NOMO-1 treated with dmso at 0.1 percent for 144 hours (cell line): ENCODE results near the gene ANTXR1.

Source experiments
- DNase-seq: peaks from one replicate; lab custom pipeline; 2025; ENCODE audit not compliant: unreplicated experiment; lab: John Stamatoyannopoulos, UW

ANTXR1 gene

GRCh38 chr2:69013142-69013839, at the start of gene ANTXR1:
Gene ANTXR1, plus strand, starts transcription at chr2:69013179. Its CDS starts 321 bp downstream, at chr2:69013500.
- DNase-seq = no peak

GRCh38 chr2:68964282-68964681, 48.7 kb upstream of the ANTXR1 start:
- DNase-seq = no peak

DNA sequence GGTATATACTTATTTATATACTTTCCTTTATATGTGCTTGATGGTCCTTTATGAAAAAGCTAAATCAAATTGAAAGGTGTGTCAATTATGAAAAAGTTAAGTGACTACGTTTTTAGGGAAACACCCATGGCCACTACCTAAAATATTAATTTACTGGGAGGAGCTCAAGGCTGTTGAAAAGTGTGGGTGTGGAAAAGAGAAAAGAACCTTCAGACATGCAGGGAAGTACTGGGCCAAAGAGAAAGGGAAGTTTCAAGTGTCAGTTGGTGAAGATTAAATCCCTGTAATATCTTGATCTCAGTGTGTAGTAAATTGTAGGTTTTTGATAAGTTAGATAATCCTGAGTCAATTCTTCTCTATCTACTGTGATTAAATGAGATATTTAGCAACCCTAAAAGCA, 44.8 kb upstream of the ANTXR1 start:
- DNase-seq = no peak

DNA sequence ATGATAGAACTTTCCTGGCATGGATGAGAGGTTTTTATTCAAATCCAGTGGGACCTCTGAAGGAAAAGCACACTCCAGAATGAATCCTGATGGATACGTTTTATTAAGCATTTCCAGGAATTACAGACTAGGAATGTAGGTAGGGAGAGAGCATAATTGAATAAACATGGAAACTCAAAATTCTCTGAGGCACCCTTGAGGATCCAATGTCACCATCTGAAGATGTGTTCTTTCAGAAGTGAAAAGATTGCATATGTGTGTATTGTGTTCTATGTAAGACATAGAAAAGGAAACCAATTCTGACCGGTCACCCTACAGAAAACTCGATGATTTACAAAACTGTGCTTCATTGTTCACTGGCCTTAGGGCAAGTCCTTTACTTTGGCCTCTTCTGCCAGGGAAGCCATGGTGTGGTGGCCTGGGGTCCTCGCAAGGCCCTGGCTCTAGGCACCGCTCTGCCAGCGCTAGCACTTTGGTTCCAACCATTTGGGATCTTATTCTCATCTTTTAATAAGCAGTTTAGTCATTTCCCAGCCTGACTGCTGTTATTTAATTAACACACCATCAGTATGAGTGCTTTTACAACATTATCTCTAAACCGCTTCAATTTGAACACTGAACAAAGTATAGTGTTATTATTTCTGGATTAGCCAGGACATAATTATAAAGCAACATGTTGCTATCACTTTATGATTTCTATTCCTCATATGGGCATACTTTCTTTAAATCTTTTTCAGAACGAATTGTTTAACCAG, 43.1 kb upstream of the ANTXR1 start:
- DNase-seq = no peak

GRCh38 chr2:68970566-68971265, 42.3 kb upstream of the ANTXR1 start:
- DNase-seq = no peak

DNA sequence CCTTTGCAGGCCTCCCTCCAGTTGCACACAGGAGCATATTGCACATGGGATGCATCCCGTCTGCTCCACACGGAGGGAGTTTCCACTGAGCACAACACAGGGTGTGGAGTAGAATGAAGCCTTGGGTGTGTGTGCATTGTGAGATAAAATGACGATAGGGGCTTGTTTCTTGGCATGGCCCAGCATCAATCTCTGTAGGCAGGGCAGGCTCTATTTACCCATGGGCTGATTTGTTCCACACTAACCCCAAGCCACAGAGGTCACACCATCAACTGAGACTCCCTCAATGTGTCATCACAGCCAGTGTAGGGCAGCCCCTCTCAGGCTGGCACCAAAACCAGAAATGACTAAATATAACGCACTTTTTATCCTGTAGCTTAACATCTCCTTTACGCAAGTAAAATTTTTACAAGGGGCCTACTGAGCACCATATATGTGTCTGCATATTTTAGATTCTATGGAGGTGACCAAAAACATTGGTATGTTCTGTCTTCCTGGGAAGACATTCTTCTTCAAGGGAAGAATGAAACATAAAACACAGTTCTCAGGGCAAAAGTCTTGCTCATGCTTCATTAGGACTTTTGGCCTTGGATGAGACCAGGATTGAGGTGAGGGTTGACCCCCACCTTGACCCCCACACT, 41.3 kb upstream of the ANTXR1 start:
- DNase-seq = no peak

DNA sequence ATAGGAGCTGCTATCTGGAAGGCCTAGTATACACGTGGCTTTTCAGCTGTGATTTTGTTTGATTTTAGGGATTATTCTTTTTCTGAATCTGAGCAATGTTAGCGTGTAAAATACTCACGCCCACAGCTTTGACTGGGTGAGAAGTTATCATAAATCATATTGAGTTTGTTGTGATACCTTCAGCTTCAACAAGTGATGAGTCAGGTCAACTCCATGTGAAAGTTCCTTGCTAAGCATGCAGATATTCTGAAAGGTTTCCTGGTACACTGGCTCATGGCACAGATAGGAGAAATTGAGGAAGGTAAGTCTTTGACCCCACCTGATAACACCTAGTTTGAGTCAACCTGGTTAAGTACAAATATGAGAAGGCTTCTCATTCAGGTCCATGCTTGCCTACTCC, 38.7 kb upstream of the ANTXR1 start, which contains the start of gene GKN1:
TSS of gene GKN1 (plus strand) at position 386 of the 400 bp plus-strand sequence. CDS start 42 bp downstream, outside the sequence.
- no peak for DNase-seq

- DNase-seq = no peak
Observed at GRCh38 chr2:68974946-68975665, 37.9 kb upstream of the ANTXR1 start.

GRCh38 chr2:68975844-68976243, 37.1 kb upstream of the ANTXR1 start:
- DNase-seq = no peak

DNA sequence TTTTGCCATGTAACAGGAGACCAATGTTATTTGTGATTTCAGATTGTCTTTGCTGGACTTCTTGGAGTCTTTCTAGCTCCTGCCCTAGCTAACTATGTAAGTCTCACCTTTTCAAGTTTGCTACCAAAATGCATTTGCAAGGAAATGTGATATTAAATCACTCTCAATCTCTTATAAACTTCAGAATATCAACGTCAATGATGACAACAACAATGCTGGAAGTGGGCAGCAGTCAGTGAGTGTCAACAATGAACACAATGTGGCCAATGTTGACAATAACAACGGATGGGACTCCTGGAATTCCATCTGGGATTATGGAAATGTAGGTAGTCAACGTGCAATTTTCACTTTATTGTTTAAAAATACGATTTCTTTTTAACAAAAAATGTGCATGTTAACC, 35.5 kb upstream of the ANTXR1 start:
- DNase-seq = no peak

- no peak for DNase-seq
Observed at GRCh38 chr2:68978098-68978497, 34.9 kb upstream of the ANTXR1 start.

DNA sequence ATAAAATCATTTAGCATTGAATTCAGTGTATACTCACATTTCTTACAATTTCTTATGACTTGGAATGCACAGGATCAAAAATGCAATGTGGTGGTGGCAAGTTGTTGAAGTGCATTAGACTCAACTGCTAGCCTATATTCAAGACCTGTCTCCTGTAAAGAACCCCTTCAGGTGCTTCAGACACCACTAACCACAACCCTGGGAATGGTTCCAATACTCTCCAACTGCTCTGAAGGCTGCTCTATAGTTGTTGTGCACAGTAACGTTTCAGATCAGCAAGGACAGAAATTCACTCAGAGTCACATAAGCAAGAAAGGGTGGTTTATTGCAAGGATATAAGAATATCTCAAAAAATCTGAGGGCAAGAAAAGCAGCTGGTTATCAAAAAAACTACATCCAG, 32.0 kb upstream of the ANTXR1 start:
- DNase-seq = no peak

DNA sequence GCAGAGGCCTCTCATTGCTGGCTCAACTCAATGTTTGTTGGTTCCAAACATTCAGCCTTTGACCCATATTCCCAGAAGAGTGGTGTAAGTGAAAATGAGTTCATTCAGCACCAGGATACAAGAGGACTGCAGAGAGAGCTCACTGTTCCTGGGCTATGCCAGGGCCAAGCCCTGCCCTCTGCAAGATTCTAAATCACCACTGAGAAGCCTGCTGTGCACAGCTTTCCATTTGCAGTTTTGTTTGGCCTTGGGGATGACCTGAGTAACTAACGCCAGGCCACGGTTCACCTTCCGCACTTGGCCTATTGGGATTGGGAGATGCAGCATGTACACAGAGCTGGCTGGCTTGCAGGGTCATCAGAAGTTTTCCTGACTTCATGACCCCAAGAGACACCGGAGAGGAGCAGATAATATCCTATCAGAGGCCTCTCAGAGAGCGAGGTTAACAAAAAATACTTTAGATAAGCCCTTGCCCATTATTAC, 25.9 kb upstream of the ANTXR1 start:
- no peak for DNase-seq

DNA sequence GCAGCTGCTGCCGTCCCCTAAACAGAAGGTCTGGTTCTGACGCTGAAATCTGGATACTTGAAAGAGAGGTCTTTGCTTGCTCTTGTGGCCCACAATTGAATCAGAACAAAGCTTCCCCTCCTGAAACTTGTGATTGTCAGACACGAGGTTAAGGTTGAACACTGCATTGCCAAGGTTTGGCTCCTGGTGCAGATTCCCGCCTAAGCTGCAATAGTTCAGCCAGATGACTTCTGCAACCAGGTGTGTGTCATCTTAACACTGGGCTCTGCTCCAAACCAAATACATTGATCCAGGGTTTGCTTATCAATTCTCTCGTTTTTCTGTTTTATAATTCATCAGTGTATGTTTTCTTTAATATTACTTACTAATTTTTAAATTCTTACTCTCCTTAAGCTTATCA, 23.9 kb upstream of the ANTXR1 start:
- no peak for DNase-seq

DNA sequence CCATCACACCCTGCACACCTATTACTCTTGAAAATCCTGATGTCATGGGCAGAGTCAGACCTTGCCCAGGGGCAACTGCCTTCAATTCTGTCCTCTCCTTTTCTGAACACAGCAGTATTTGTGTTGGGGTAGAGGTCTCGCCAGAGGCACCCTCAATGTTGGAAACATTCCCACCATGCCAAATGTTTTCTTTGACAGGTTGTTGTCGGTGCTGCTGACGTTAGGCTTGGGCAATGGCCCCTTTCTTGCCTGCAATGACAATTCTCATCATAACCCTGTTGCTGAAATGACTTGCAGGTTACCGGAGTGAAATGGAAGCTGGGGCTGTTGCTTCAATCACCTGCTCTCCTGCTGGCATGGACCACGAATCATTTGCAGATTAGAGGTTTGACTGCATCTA, 20.6 kb upstream of the ANTXR1 start:
- no peak for DNase-seq

DNA sequence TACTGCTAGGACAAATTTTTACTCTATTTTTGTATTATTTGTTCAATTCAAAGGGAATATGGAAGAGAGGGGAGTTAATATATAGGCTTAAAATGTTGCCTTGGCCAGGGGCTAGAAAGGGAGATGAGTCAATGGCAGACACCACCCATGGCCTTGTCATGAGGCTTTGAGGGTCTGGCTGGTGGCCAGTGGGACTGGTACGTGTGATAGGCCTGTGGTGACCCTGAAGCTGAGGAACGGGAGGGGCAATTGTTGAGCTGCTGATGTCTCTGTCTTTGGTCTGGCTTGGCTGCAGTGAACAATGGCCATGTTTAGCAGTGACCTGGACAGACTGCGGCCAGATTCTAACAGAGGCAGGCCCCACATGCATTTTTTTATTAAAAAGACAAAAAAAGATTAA, 20.0 kb upstream of the ANTXR1 start:
- no peak for DNase-seq

DNA sequence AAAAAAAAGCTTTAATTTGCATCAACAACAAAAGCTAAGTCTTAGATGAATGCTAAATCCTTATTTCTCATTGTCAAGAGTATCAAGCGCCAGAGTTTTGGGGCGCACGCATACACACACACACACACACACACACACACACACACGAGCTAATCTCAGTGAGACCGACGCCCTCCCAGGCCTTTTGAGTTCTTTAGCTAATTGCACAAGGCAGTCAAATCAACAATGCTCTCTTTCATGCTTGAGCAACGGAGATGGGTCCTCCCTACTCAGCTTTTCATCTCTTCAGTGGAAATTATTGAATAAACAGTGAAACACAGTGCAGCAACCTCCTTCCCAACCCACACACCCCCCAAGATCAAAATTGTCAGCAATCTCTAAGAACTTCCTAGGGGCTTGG, 19.3 kb upstream of the ANTXR1 start:
- DNase-seq = no peak

GRCh38 chr2:68994864-68995263, 18.1 kb upstream of the ANTXR1 start:
- no peak for DNase-seq

- DNase-seq = no peak
Observed at GRCh38 chr2:68995916-68996315, 17.1 kb upstream of the ANTXR1 start.

GRCh38 chr2:68997401-68997800, 15.6 kb upstream of the ANTXR1 start:
- DNase-seq = no peak

GRCh38 chr2:69001879-69002278, 11.1 kb upstream of the ANTXR1 start:
- no peak for DNase-seq
